H9 (cell line): Measurements from ENCODE around the gene ANTXR2. TPM values are rescaled to one million over a fixed set of nuclear protein-coding genes. Genes with fewer than 3 reads are reported as not detected.

Experiments
- DNase-seq: peaks from one replicate; pipeline ENCODE4 v3.0.0-alpha.2; 2017
- H2AFZ ChIP-seq: one replicate; pipeline ENCODE4 v1.6.1; 2013; ENCODE audit warnings: mild to moderate bottlenecking, low read length, control low read depth, moderate library complexity
- H2AK5ac ChIP-seq: 2 replicates; pipeline ENCODE4 v1.6.1; 2013; ENCODE audit warnings: low read length, control low read depth, mixed read lengths; ENCODE audit not compliant: insufficient read length
- H2BK120ac ChIP-seq: one replicate; pipeline ENCODE4 v1.6.1; 2013; ENCODE audit warnings: low read depth, mild to moderate bottlenecking, low read length, control low read depth, inconsistent platforms; ENCODE audit not compliant: poor library complexity, severe bottlenecking
- H2BK12ac ChIP-seq: 2 replicates; pipeline ENCODE4 v1.6.1; 2013; ENCODE audit warnings: low read length, control low read depth, mixed read lengths, low read depth; ENCODE audit not compliant: insufficient read length
- H2BK15ac ChIP-seq: 2 replicates; pipeline ENCODE4 v1.6.1; 2013; ENCODE audit warnings: low read depth, low read length, control low read depth
- H2BK20ac ChIP-seq: one replicate; pipeline ENCODE4 v1.6.1; 2013; ENCODE audit warnings: low read depth, mild to moderate bottlenecking, low read length, control low read depth, inconsistent platforms; ENCODE audit not compliant: poor library complexity, severe bottlenecking
- H2BK5ac ChIP-seq: 2 replicates; pipeline ENCODE4 v1.6.1; 2013; ENCODE audit warnings: low read length, control low read depth, mixed read lengths; ENCODE audit not compliant: insufficient read length
- H3K14ac ChIP-seq: 2 replicates; pipeline ENCODE4 v1.6.1; 2013; ENCODE audit warnings: low read length, control low read depth; ENCODE audit not compliant: insufficient read depth
- H3K18ac ChIP-seq: 2 replicates; pipeline ENCODE4 v1.6.1; 2013; ENCODE audit warnings: low read depth, mild to moderate bottlenecking, mixed read lengths, low read length, control low read depth; ENCODE audit not compliant: insufficient read length
- H3K23ac ChIP-seq: 2 replicates; pipeline ENCODE4 v1.6.1; 2013; ENCODE audit warnings: low read length, control low read depth, mixed read lengths, low read depth; ENCODE audit not compliant: insufficient read length
- H3K23me2 ChIP-seq: 2 replicates; pipeline ENCODE4 v1.6.1; 2013; ENCODE audit warnings: low read depth, mild to moderate bottlenecking, mixed read lengths, low read length, control low read depth; ENCODE audit not compliant: insufficient read length, poor library complexity, severe bottlenecking
- H3K27ac ChIP-seq: 2 replicates; pipeline ENCODE4 v1.5.1; 2013; ENCODE audit warnings: low read length, control low read depth, mixed read lengths, low read depth; ENCODE audit not compliant: insufficient read length
- H3K27me3 ChIP-seq: 2 replicates; pipeline ENCODE4 v1.6.1; 2013; ENCODE audit warnings: low read length, control low read depth, inconsistent platforms; ENCODE audit not compliant: insufficient read depth
- H3K4ac ChIP-seq: 2 replicates; pipeline ENCODE4 v1.6.1; 2013; ENCODE audit warnings: low read depth, mild to moderate bottlenecking, control low read depth, inconsistent platforms, low read length, moderate library complexity
- H3K4me1 ChIP-seq: 2 replicates; pipeline ENCODE4 v1.6.1; 2013; ENCODE audit warnings: low read length, control low read depth, inconsistent platforms; ENCODE audit not compliant: insufficient read depth
- H3K4me2 ChIP-seq: 2 replicates; pipeline ENCODE4 v1.6.1; 2013; ENCODE audit warnings: low read length, control low read depth, mixed read lengths; ENCODE audit not compliant: insufficient read length, insufficient read depth
- H3K56ac ChIP-seq: 2 replicates; pipeline ENCODE4 v1.6.1; 2013; ENCODE audit warnings: low read depth, mild to moderate bottlenecking, mixed read lengths, low read length, control low read depth; ENCODE audit not compliant: insufficient read length
- H3K79me1 ChIP-seq: 2 replicates; pipeline ENCODE4 v1.6.1; 2013; ENCODE audit warnings: low read depth, mild to moderate bottlenecking, moderate library complexity, low read length, control low read depth, inconsistent platforms; ENCODE audit not compliant: insufficient read depth, poor library complexity, severe bottlenecking
- H3K79me2 ChIP-seq: 2 replicates; pipeline ENCODE4 v1.6.1; 2013; ENCODE audit warnings: low read length, control low read depth, inconsistent platforms; ENCODE audit not compliant: insufficient read depth
- H3K9ac ChIP-seq: 2 replicates; pipeline ENCODE4 v1.6.1; 2013; ENCODE audit warnings: low read length, control low read depth, mixed read lengths; ENCODE audit not compliant: insufficient read length; ENCODE audit errors: extremely low read depth
- H3K9me3 ChIP-seq: one replicate; pipeline ENCODE4 v1.6.1; 2013; ENCODE audit warnings: low read depth, low read length, inconsistent platforms; ENCODE audit not compliant: control insufficient read depth
- H3T11ph ChIP-seq: one replicate; pipeline ENCODE4 v1.6.1; 2013; ENCODE audit warnings: mild to moderate bottlenecking, low read length, control low read depth, inconsistent platforms
- H4K20me1 ChIP-seq: one replicate; pipeline ENCODE4 v1.6.1; 2013; ENCODE audit not compliant: control insufficient read depth, insufficient read length, insufficient read depth
- H4K5ac ChIP-seq: 2 replicates; pipeline ENCODE4 v1.6.1; 2013; ENCODE audit warnings: low read depth, mild to moderate bottlenecking, mixed read lengths, low read length, control low read depth; ENCODE audit not compliant: insufficient read length
- H4K8ac ChIP-seq: replicated peaks from 2 replicates; pipeline ENCODE4 v1.6.1; 2013; ENCODE audit warnings: low read length, control low read depth, mixed read lengths, low read depth; ENCODE audit not compliant: insufficient read length
- H4K91ac ChIP-seq: 2 replicates; pipeline ENCODE4 v1.6.1; 2013; ENCODE audit warnings: low read depth, mild to moderate bottlenecking, moderate library complexity, mixed read lengths, low read length, control low read depth; ENCODE audit not compliant: insufficient read length
- H3K27ac Mint-ChIP-seq, 3 experiments: 2 replicates in 2 of 3; 3 replicates in 1 of 3; pipeline ENCODE4 v1.8.0; 2020 to 2021; ENCODE audit warnings: mixed read lengths in 3 of 3, mild to moderate bottlenecking in 1 of 3, moderate library complexity in 1 of 3
- H3K27me3 Mint-ChIP-seq: 2 replicates; pipeline ENCODE4 v1.8.0; 2021; ENCODE audit warnings: low read depth, mild to moderate bottlenecking, moderate library complexity, mixed read lengths
- H3K36me3 Mint-ChIP-seq, 3 experiments: 2 replicates in 2 of 3; 3 replicates in 1 of 3; pipeline ENCODE4 v1.8.0; 2020 to 2021; ENCODE audit warnings: low read depth in 3 of 3, mixed read lengths in 3 of 3; ENCODE audit not compliant: insufficient read depth in 1 of 3
- H3K4me1 Mint-ChIP-seq, 2 experiments: 2 replicates each; pipeline ENCODE4 v1.8.0; 2020; ENCODE audit warnings: mixed read lengths in 2 of 2
- H3K4me3 Mint-ChIP-seq, 2 experiments: 2 replicates in 1 of 2; 3 replicates in 1 of 2; pipeline ENCODE4 v1.8.0; 2020 to 2021; ENCODE audit warnings: mild to moderate bottlenecking in 2 of 2, mixed read lengths in 2 of 2, moderate library complexity in 1 of 2
- H3K9me3 Mint-ChIP-seq, 2 experiments: 2 replicates in 1 of 2; 3 replicates in 1 of 2; pipeline ENCODE4 v1.8.0; 2020; ENCODE audit warnings: mild to moderate bottlenecking in 2 of 2, mixed read lengths in 2 of 2, moderate library complexity in 1 of 2
- WGBS: extraction: QIAGEN DNeasy Blood & Tissue Kit; methylation state at CpG from one replicate; pipeline ENCODE4 v1.1.7; 2013; ENCODE audit warnings: missing lambda C conversion rate, low lambda C conversion rate, mixed read lengths; ENCODE audit not compliant: insufficient read length; ENCODE audit errors: extremely low coverage; 5-methylcytosine and 5-hydroxymethylcytosine counted together
- total RNA-seq: library from RNA; stranded (reverse); gene quantifications from 2 replicates; pipeline ENCODE4 v1.2.1, GENCODE V29; 2021
- TF ChIP-seq, protein P1 (sequence below): fragments of 200-600 bp; sonication (generic); conservative IDR thresholded peaks from 3 replicates; pipeline ENCODE4 v1.8.0; 2021; ENCODE audit warnings: antibody characterized with exemption, mild to moderate bottlenecking

ANTXR2 gene
- total RNA-seq, 1 experiment from 2014 or later: 4.7 TPM

DNA sequence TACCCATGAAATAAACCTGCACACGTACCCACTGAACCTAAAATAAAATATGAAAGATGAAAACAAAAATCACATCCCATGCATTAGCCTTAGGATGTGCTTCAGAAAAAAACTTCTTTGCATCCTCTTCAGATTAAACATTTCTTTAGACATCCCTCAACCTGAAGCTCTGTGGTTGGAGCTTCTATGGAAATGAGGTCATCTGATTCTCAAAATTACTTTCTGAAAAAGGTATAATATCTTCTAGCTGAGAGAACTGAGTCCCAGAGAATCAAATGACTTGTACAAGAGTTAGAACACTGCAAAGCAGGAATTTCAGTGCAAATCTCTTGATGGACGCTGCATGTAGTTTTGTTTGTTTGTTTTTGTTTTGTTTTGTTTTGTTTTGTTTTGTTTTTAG lies 19.1 kb upstream of the ANTXR2 start:
- no peak overlapping the region for H3K4ac ChIP-seq
- no peak overlapping the region for H3T11ph ChIP-seq
- H3K27ac Mint-ChIP-seq: no peak overlapping the region; a peak in 2 of 7 replicates
- no peak overlapping the region for H3K23ac ChIP-seq
- no peaks in the 10 kb centered on the region for H3K9me3 Mint-ChIP-seq
- no peak overlapping the region for H4K8ac ChIP-seq
- H3K27me3 ChIP-seq: no peaks in the 10 kb centered on the region
- H4K20me1 ChIP-seq: no peaks in the 10 kb centered on the region
- no peaks in the 10 kb centered on the region for H3K79me1 ChIP-seq
- peaks cover 8% of the 10 kb centered on the region for H3K27me3 Mint-ChIP-seq
- H4K91ac ChIP-seq: no peak overlapping the region
- H2AK5ac ChIP-seq: no peak overlapping the region
- H3K4me1 Mint-ChIP-seq: no peaks in the 10 kb centered on the region
- no peak for DNase-seq
- TF ChIP-seq, protein P1, sequence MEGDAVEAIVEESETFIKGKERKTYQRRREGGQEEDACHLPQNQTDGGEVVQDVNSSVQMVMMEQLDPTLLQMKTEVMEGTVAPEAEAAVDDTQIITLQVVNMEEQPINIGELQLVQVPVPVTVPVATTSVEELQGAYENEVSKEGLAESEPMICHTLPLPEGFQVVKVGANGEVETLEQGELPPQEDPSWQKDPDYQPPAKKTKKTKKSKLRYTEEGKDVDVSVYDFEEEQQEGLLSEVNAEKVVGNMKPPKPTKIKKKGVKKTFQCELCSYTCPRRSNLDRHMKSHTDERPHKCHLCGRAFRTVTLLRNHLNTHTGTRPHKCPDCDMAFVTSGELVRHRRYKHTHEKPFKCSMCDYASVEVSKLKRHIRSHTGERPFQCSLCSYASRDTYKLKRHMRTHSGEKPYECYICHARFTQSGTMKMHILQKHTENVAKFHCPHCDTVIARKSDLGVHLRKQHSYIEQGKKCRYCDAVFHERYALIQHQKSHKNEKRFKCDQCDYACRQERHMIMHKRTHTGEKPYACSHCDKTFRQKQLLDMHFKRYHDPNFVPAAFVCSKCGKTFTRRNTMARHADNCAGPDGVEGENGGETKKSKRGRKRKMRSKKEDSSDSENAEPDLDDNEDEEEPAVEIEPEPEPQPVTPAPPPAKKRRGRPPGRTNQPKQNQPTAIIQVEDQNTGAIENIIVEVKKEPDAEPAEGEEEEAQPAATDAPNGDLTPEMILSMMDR: no peak
- H3K4me1 ChIP-seq: no peaks in the 10 kb centered on the region
- H3K23me2 ChIP-seq: no peaks in the 10 kb centered on the region
- H3K27ac ChIP-seq: no peak overlapping the region
- H3K36me3 Mint-ChIP-seq: no peaks in the 10 kb centered on the region
- WGBS: no CpG with 5 or more reads among the region's 2 CpGs
- H2BK120ac ChIP-seq: no peak overlapping the region
- no peak overlapping the region for H3K18ac ChIP-seq
- H3K4me3 Mint-ChIP-seq: no peak overlapping the region
- H2BK12ac ChIP-seq: no peak overlapping the region
- H3K79me2 ChIP-seq: no peaks in the 10 kb centered on the region
- H3K4me2 ChIP-seq: no peak overlapping the region
- no peaks in the 10 kb centered on the region for H3K9me3 ChIP-seq
- no peak overlapping the region for H2BK5ac ChIP-seq
- no peak overlapping the region for H2AFZ ChIP-seq
- H3K56ac ChIP-seq: no peak overlapping the region
- H4K5ac ChIP-seq: no peak overlapping the region
- H3K14ac ChIP-seq: no peak overlapping the region
- no peak overlapping the region for H3K9ac ChIP-seq
- no peak overlapping the region for H2BK20ac ChIP-seq
- H2BK15ac ChIP-seq: no peak overlapping the region
